Neural cell (in vitro differentiated cells): ENCODE measurements around the gene TBC1D28.
"Not testable (repeated sequence)": the region's sequence is repeated elsewhere in the genome, so short reads cannot be mapped to it uniquely, and the experiment has no call there.

Source experiments
- EP300 ChIP-seq: fragments of 450-650 bp; conservative IDR thresholded peaks from 2 replicates; pipeline ENCODE4 v1.6.1; 2014; ENCODE audit warnings: antibody characterized with exemption, mild to moderate bottlenecking, moderate library complexity; ENCODE audit not compliant: poor library complexity, severe bottlenecking
- EZH2 ChIP-seq: fragments of 200-600, 300-800 bp; shearing (Covaris generic), sonication (generic); IDR thresholded peaks from 2 replicates; pipeline ENCODE4 v1.6.1; 2014; ENCODE audit warnings: antibody characterized with exemption, low read length, borderline replicate concordance, mild to moderate bottlenecking; ENCODE audit not compliant: insufficient read depth, poor library complexity, severe bottlenecking
- POLR2AphosphoS5 ChIP-seq: IDR thresholded peaks from 2 replicates; pipeline ENCODE4 v1.6.1; 2012
- TAF1 ChIP-seq: IDR thresholded peaks from 2 replicates; pipeline ENCODE4 v1.6.1; 2012; ENCODE audit warnings: low read depth
- TF ChIP-seq, protein P1 (sequence below): fragments of 450-650 bp; IDR thresholded peaks from 2 replicates; pipeline ENCODE4 v1.5.1; 2014; ENCODE audit warnings: antibody characterized with exemption, mild to moderate bottlenecking, moderate library complexity; ENCODE audit not compliant: poor library complexity, severe bottlenecking
- TF ChIP-seq, protein P2 (sequence below): IDR thresholded peaks from 2 replicates; pipeline ENCODE4 v1.6.1; 2012; ENCODE audit warnings: borderline replicate concordance

DNA sequence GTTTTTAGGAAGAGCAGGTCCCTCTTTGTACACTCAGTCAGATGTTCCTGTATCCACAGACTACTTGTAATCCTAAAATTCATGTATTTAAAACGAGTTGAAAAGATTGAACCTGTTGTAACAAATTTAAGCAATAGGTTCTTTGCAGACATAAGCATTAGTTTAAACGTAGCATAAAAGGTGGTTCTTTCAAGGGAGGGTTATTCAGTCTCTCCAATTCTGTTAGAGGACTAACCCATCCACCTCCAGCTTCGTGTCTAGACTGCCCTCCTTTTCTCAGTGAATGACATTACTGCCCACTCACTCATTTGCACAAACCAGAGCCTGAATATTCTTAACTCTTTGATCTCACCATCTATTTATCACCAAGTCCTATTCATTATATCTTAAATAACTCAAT, 38.5 kb upstream of the TBC1D28 start:
- TF ChIP-seq, protein P1, sequence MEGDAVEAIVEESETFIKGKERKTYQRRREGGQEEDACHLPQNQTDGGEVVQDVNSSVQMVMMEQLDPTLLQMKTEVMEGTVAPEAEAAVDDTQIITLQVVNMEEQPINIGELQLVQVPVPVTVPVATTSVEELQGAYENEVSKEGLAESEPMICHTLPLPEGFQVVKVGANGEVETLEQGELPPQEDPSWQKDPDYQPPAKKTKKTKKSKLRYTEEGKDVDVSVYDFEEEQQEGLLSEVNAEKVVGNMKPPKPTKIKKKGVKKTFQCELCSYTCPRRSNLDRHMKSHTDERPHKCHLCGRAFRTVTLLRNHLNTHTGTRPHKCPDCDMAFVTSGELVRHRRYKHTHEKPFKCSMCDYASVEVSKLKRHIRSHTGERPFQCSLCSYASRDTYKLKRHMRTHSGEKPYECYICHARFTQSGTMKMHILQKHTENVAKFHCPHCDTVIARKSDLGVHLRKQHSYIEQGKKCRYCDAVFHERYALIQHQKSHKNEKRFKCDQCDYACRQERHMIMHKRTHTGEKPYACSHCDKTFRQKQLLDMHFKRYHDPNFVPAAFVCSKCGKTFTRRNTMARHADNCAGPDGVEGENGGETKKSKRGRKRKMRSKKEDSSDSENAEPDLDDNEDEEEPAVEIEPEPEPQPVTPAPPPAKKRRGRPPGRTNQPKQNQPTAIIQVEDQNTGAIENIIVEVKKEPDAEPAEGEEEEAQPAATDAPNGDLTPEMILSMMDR: not testable (repeated sequence)
- TF ChIP-seq EP300, EZH2, POLR2AphosphoS5, TAF1: not testable (repeated sequence)
- TF ChIP-seq, protein P2, sequence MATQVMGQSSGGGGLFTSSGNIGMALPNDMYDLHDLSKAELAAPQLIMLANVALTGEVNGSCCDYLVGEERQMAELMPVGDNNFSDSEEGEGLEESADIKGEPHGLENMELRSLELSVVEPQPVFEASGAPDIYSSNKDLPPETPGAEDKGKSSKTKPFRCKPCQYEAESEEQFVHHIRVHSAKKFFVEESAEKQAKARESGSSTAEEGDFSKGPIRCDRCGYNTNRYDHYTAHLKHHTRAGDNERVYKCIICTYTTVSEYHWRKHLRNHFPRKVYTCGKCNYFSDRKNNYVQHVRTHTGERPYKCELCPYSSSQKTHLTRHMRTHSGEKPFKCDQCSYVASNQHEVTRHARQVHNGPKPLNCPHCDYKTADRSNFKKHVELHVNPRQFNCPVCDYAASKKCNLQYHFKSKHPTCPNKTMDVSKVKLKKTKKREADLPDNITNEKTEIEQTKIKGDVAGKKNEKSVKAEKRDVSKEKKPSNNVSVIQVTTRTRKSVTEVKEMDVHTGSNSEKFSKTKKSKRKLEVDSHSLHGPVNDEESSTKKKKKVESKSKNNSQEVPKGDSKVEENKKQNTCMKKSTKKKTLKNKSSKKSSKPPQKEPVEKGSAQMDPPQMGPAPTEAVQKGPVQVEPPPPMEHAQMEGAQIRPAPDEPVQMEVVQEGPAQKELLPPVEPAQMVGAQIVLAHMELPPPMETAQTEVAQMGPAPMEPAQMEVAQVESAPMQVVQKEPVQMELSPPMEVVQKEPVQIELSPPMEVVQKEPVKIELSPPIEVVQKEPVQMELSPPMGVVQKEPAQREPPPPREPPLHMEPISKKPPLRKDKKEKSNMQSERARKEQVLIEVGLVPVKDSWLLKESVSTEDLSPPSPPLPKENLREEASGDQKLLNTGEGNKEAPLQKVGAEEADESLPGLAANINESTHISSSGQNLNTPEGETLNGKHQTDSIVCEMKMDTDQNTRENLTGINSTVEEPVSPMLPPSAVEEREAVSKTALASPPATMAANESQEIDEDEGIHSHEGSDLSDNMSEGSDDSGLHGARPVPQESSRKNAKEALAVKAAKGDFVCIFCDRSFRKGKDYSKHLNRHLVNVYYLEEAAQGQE: not testable (repeated sequence)
